OCI-LY7 (cell line): ENCODE measurements around the gene CCDC27. TPM values are rescaled to one million over a fixed set of nuclear protein-coding genes. Genes with fewer than 3 reads are reported as not detected.

Experiments
- BruUV-seq: library from RNA; stranded (reverse); fragments of 400-500 nt; replicated peaks from 2 replicates; lab custom pipeline; 2021; lab: Mats Ljungman, UMichigan
- CTCF ChIA-PET: fragments of 300-600 bp; sonication (Branson Sonifier 250); formaldehyde crosslinking; loops from one replicate; lab custom pipeline; 2022; ENCODE audit warnings: antibody characterized with exemption; ENCODE audit not compliant: unreplicated experiment; lab: Charles Lee
- POLR2A ChIA-PET: fragments of 300-600 bp; sonication (Branson Sonifier 250); formaldehyde crosslinking; loops from one replicate; lab custom pipeline; 2022; ENCODE audit warnings: antibody characterized with exemption; lab: Charles Lee
- DNase-seq: peaks from one replicate; pipeline ENCODE4 v3.0.0-alpha.2; 2015; ENCODE audit warnings: low spot score
- H2AFZ ChIP-seq: fragments of 200-600 bp; sonication (generic), shearing (Covaris generic); 2 replicates; pipeline ENCODE4 v1.6.1; 2014; ENCODE audit warnings: mild to moderate bottlenecking, antibody characterized with exemption, low read length, moderate library complexity
- H3K27ac ChIP-seq: fragments of 200-600 bp; sonication (generic); 2 replicates; pipeline ENCODE4 v1.5.1; 2014; ENCODE audit warnings: mixed run types, low read depth, mild to moderate bottlenecking, moderate library complexity, low read length, inconsistent platforms; ENCODE audit not compliant: poor library complexity, severe bottlenecking
- H3K36me3 ChIP-seq: fragments of 200-600 bp; sonication (generic); 2 replicates; pipeline ENCODE4 v1.6.1; 2014; ENCODE audit warnings: mild to moderate bottlenecking, antibody characterized with exemption, low read length, moderate library complexity, mixed read lengths; ENCODE audit not compliant: insufficient read depth
- H3K4me1 ChIP-seq: fragments of 200-600 bp; sonication (generic); 2 replicates; pipeline ENCODE4 v1.5.1; 2014; ENCODE audit warnings: mild to moderate bottlenecking, low read length; ENCODE audit not compliant: insufficient read depth, poor library complexity, severe bottlenecking
- H3K4me2 ChIP-seq: fragments of 200-600 bp; sonication (generic); 2 replicates; pipeline ENCODE4 v1.6.1; 2014; ENCODE audit warnings: mild to moderate bottlenecking, low read length
- H3K4me3 ChIP-seq: fragments of 200-600 bp; sonication (generic); 2 replicates; pipeline ENCODE4 v1.5.1; 2014; ENCODE audit warnings: mild to moderate bottlenecking, low read depth, low read length; ENCODE audit not compliant: poor library complexity, severe bottlenecking
- H3K79me2 ChIP-seq: fragments of 200-600 bp; sonication (generic); 2 replicates; pipeline ENCODE4 v1.6.1; 2016; ENCODE audit warnings: low read depth, mild to moderate bottlenecking, low read length, moderate library complexity, mixed read lengths; ENCODE audit not compliant: insufficient read depth
- H3K9me2 ChIP-seq: fragments of 200-600 bp; sonication (generic); 2 replicates; pipeline ENCODE4 v1.6.1; 2016; ENCODE audit warnings: mild to moderate bottlenecking, low read length, mixed read lengths; ENCODE audit not compliant: insufficient read depth
- H3K9me3 ChIP-seq: fragments of 200-600 bp; sonication (generic); 2 replicates; pipeline ENCODE4 v1.6.1; 2014; ENCODE audit warnings: mild to moderate bottlenecking, mixed run types, low read length, mixed read lengths
- H4K20me1 ChIP-seq: fragments of 200-600 bp; sonication (generic); 2 replicates; pipeline ENCODE4 v1.6.1; 2014; ENCODE audit warnings: mild to moderate bottlenecking, antibody characterized with exemption, low read length, moderate library complexity, mixed read lengths; ENCODE audit not compliant: insufficient read depth
- EZH2phosphoT487 ChIP-seq: fragments of 200-600 bp; sonication (generic); IDR thresholded peaks from 2 replicates; pipeline ENCODE4 v1.6.1; 2018; ENCODE audit warnings: low read depth, borderline replicate concordance, mild to moderate bottlenecking, mixed run types, antibody characterized with exemption, low read length, moderate library complexity, mixed read lengths
- intact Hi-C: fragments of 100-400 bp; cut with micrococcal nuclease; formaldehyde crosslinking; loops from one replicate; pipeline ENCODE4 v1.10.0; 2022; ENCODE audit not compliant: unreplicated experiment
- total RNA-seq, 2 experiments: library from RNA; depleted of rRNA in 1 of 2; stranded (reverse); fragments of >200 nt in 1 of 2; shearing (Covaris generic) in 1 of 2; gene quantifications; 2 replicates each; pipeline ENCODE4 v1.2.3, GENCODE V29; 2014 to 2022
- TF ChIP-seq, protein P1 (sequence below): fragments of 200-600 bp; sonication (generic); conservative IDR thresholded peaks from 2 replicates; pipeline ENCODE4 v1.5.1; 2014; ENCODE audit warnings: mild to moderate bottlenecking, antibody characterized with exemption, low read length, moderate library complexity, mixed read lengths

Gene CCDC27
- total RNA-seq, 2 experiments from 2014 or later, result not detected

DNA sequence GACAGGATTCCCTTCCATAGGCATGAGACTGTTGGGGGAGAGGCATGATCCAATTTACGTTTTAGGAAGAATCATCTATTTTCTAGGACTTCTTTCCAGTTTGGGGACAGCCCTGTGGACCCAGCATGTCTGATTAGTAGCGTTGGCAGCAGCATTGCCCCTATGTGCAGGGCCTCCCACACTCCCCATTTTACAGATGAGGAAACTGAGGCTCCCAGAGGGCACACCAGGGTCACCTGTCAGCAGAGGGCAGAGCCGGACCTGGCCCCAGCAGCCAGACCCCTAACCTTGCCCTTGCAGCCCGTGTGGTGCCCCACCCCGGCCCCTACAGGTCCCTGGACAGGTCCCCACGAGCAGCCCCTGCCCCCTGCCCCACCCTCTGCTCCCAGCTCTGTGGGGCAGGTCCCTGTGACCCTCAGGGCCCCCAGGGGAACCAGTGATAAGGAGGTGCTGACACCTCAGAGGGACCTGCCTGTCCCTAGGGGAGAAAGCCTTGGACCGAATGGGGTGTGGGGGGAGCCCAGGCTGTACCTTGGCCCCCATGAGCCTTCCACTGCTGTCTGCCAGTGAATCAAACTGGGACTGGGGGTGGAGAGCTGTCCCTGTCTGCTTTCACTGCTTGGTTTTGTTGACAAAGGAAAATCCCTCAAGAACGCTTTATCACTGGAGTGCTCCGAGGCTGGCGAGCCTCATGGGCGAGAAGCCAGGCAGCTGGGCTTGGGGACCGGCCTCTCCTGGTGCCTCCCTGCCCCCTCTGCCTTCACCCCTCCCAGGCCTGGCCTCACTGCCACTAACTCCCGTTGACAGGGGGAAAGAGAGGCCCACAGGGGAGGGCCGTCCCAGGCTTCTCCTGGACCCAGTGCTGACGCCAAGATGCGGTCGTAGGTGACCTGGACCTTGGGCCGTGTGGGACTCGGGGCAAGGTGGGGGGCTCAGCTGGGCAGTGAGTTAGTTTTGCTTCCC is 39.4 kb upstream of the CCDC27 start:
- TF ChIP-seq EZH2phosphoT487, result no peak
- TF ChIP-seq, protein P1, sequence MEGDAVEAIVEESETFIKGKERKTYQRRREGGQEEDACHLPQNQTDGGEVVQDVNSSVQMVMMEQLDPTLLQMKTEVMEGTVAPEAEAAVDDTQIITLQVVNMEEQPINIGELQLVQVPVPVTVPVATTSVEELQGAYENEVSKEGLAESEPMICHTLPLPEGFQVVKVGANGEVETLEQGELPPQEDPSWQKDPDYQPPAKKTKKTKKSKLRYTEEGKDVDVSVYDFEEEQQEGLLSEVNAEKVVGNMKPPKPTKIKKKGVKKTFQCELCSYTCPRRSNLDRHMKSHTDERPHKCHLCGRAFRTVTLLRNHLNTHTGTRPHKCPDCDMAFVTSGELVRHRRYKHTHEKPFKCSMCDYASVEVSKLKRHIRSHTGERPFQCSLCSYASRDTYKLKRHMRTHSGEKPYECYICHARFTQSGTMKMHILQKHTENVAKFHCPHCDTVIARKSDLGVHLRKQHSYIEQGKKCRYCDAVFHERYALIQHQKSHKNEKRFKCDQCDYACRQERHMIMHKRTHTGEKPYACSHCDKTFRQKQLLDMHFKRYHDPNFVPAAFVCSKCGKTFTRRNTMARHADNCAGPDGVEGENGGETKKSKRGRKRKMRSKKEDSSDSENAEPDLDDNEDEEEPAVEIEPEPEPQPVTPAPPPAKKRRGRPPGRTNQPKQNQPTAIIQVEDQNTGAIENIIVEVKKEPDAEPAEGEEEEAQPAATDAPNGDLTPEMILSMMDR, result no peak
- CTCF ChIA-PET, result no interaction called here
- H3K79me2 ChIP-seq, result no peaks in the 10 kb centered on the region
- DNase-seq, result no peak
- intact Hi-C loops, result no loop called here
- POLR2A ChIA-PET, result no interaction called here
- no peaks in the 10 kb centered on the region for H3K36me3 ChIP-seq
- no peak overlapping the region for H3K4me3 ChIP-seq
- no peaks in the 10 kb centered on the region for H4K20me1 ChIP-seq
- H3K9me2 ChIP-seq, result no peaks in the 10 kb centered on the region
- BruUV-seq, result no TSS peak
- H3K27ac ChIP-seq, result no peak overlapping the region
- H3K4me2 ChIP-seq, result no peak overlapping the region
- no peaks in the 10 kb centered on the region for H3K4me1 ChIP-seq
- no peak overlapping the region for H2AFZ ChIP-seq
- no peaks in the 10 kb centered on the region for H3K9me3 ChIP-seq

DNA sequence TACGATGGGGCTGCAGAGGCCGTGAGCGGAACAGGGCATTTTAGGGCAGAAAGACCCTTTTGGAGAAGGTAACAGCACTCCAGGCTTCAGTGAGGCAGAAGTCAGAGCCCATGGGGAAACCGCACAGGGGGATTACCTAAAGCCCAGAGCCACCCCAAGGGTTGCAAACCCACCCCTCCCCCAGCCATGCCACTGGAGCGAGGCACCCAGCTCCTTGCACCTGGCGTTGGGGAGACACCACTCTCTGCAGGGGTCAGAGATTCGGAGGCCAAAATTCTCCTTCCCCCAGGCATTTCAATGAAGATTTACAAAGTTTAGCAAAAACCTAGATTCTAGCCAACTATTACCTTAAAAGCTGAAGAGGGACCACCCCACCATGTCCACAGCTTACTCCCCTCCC is 38.4 kb upstream of the CCDC27 start:
- BruUV-seq, result no TSS peak
- no peaks in the 10 kb centered on the region for H4K20me1 ChIP-seq
- intact Hi-C loops, result no loop called here

More for the DNA sequence above, 38.4 kb upstream of the CCDC27 start:
- no peaks in the 10 kb centered on the region for H3K9me2 ChIP-seq
- H3K4me2 ChIP-seq, result no peak overlapping the region
- H2AFZ ChIP-seq, result no peak overlapping the region
- ChIA-PET CTCF (no interaction called here), POLR2A (interaction anchor here (0.8 kb wide), 1 partner anchor 92 kb away, joined by 4 read pairs; no protein-coding TSS in a partner anchor)
- no peaks in the 10 kb centered on the region for H3K9me3 ChIP-seq
- peaks cover 6% of the 10 kb centered on the region for H3K4me1 ChIP-seq
- no peak overlapping the region for H3K4me3 ChIP-seq
- TF ChIP-seq, protein P1, result no peak
- no peak for TF ChIP-seq EZH2phosphoT487
- H3K36me3 ChIP-seq, result no peaks in the 10 kb centered on the region
- no peak overlapping the region for H3K27ac ChIP-seq
- H3K79me2 ChIP-seq, result no peaks in the 10 kb centered on the region
- no peak for DNase-seq
